ENCODE results near the gene KCNN3.

Gene KCNN3

GRCh38 chr1:154717528-154717924, 152.6 kb downstream of the KCNN3 start:
- TF ChIP-seq CTCF (IDR thresholded peaks at IDR 0.05; ENCODE audit: insufficient read depth, low read length), result no peak
- no peak overlapping the region for H3K4me3 ChIP-seq (replicated peaks; ENCODE audit: insufficient read depth, low read length)
- H3K27ac ChIP-seq (replicated peaks), result no peak overlapping the region
- H3K27me3 ChIP-seq (ENCODE audit: insufficient read depth, poor library complexity, severe bottlenecking), result no peaks in the 10 kb centered on the region
- DNase-seq (ENCODE audit: low read depth in 1 of 2, low spot score in 1 of 2), result no peak

- Histone ChIP-seq H3K4me3 (replicated peaks; ENCODE audit: insufficient read depth, low read length) (no peak overlapping the region), H3K27ac (replicated peaks) (no peak overlapping the region), H3K27me3 (ENCODE audit: insufficient read depth, poor library complexity, severe bottlenecking) (no peaks in the 10 kb centered on the region)
- TF ChIP-seq SPI1 (IDR thresholded peaks at IDR 0.05; ENCODE audit: borderline replicate concordance, low read depth), result no peak
- no peak for DNase-seq (ENCODE audit: low read depth in 1 of 2, low spot score in 1 of 2)
Measured at GRCh38 chr1:154716614-154717527, 153.2 kb downstream of the KCNN3 start.

GRCh38 chr1:154716011-154716410, 154.1 kb downstream of the KCNN3 start:
- DNase-seq (ENCODE audit: low read depth in 1 of 2, low spot score in 1 of 2), result peak in 1 of 2 experiments; percentile 82
- Histone ChIP-seq H3K27ac (replicated peaks) (no peak overlapping the region; the same call in 1 of the 2 replicates), H3K4me3 (replicated peaks; ENCODE audit: insufficient read depth, low read length) (no peak overlapping the region), H3K27me3 (ENCODE audit: insufficient read depth, poor library complexity, severe bottlenecking) (no peaks in the 10 kb centered on the region)
- TF ChIP-seq POLR2AphosphoS5 (IDR thresholded peaks at IDR 0.05; ENCODE audit: low read depth) (no peak), GABPA (IDR thresholded peaks at IDR 0.05; ENCODE audit: low read depth) (no peak), CTCF (IDR thresholded peaks at IDR 0.05; ENCODE audit: insufficient read depth, low read length) (no peak), REST (IDR thresholded peaks at IDR 0.05; ENCODE audit: insufficient replicate concordance, low read depth) (no peak), SPI1 (IDR thresholded peaks at IDR 0.05; ENCODE audit: borderline replicate concordance, low read depth) (no peak)

GRCh38 chr1:154715385-154715784, 154.7 kb downstream of the KCNN3 start:
- no peak for DNase-seq (ENCODE audit: low read depth in 1 of 2, low spot score in 1 of 2)
- Histone ChIP-seq H3K27me3 (ENCODE audit: insufficient read depth, poor library complexity, severe bottlenecking) (no peaks in the 10 kb centered on the region), H3K27ac (replicated peaks) (no peak overlapping the region; the same call in 1 of the 2 replicates), H3K4me3 (replicated peaks; ENCODE audit: insufficient read depth, low read length) (no peak overlapping the region)
- no peak for TF ChIP-seq CTCF (IDR thresholded peaks at IDR 0.05; ENCODE audit: insufficient read depth, low read length)
- TF ChIP-seq GABPA (IDR thresholded peaks at IDR 0.05; ENCODE audit: low read depth), result no peak

GRCh38 chr1:154714638-154715037, 155.4 kb downstream of the KCNN3 start:
- DNase-seq (ENCODE audit: low read depth in 1 of 2, low spot score in 1 of 2), result peak in 1 of 2 experiments; percentile 72
- TF ChIP-seq CTCF (IDR thresholded peaks at IDR 0.05; ENCODE audit: insufficient read depth, low read length), result no peak
- TF ChIP-seq POLR2AphosphoS5 (IDR thresholded peaks at IDR 0.05; ENCODE audit: low read depth), result no peak
- TF ChIP-seq REST (IDR thresholded peaks at IDR 0.05; ENCODE audit: insufficient replicate concordance, low read depth), result no peak
- no peak for TF ChIP-seq SPI1 (IDR thresholded peaks at IDR 0.05; ENCODE audit: borderline replicate concordance, low read depth)
- no peak for TF ChIP-seq GABPA (IDR thresholded peaks at IDR 0.05; ENCODE audit: low read depth)
- H3K27ac ChIP-seq (replicated peaks), result no peak overlapping the region

More at GRCh38 chr1:154714638-154715037, 155.4 kb downstream of the KCNN3 start:
- Histone ChIP-seq H3K27me3 (ENCODE audit: insufficient read depth, poor library complexity, severe bottlenecking) (no peaks in the 10 kb centered on the region), H3K4me3 (replicated peaks; ENCODE audit: insufficient read depth, low read length) (no peak overlapping the region)
